ENCODE results near the gene SRGAP3.

- TF ChIP-seq POLR2A (IDR thresholded peaks at IDR 0.05) = no peak
- no peak for TF ChIP-seq CTCF (IDR thresholded peaks at IDR 0.05)
Measured at GRCh38 chr3:8978551-8978950, 270.9 kb downstream of the SRGAP3 start.
